Measurements from ENCODE around the gene GPSM3. TPM values are rescaled to one million over a fixed set of nuclear protein-coding genes. Genes with fewer than 3 reads are reported as not detected.
"Not testable (repeated sequence)": the region's sequence is repeated elsewhere in the genome, so short reads cannot be mapped to it uniquely, and the experiment has no call there.

Gene GPSM3
- total RNA-seq, 1 donor from 2014 or later: 4.1 TPM

GRCh38 chr6:32190054-32190851 is 2.2 kb downstream of the GPSM3 start, which contains the start of gene PBX2:
PBX2 (minus strand) TSS chr6:32190202; CDS start chr6:32189915, 287 bp downstream.
- DNase-seq: peak; percentile 92
- ATAC-seq (ENCODE audit: poor library complexity): peak; percentile 76
- intact Hi-C loops (cut with DNase I): no loop called here

DNA sequence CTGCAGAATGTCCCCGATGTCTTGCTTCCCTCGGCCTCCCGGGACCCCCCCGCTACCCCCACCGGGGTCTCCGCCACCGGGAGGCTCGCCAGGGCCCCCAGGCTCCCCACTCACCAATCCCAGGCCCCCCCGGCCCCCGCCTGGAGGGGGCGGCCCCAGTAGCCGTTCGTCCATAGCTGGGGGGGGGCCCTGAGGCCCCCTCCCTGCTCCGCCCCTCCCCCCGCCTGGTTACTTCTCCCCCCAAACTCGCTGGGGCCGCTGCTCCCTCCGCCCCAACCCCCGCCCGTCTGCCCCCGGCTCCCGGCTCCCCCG is 2.7 kb downstream of the GPSM3 start:
- DNase-seq (no peak), ATAC-seq (ENCODE audit: poor library complexity) (peak; percentile 3)
- intact Hi-C loops (cut with DNase I): no loop called here

DNA sequence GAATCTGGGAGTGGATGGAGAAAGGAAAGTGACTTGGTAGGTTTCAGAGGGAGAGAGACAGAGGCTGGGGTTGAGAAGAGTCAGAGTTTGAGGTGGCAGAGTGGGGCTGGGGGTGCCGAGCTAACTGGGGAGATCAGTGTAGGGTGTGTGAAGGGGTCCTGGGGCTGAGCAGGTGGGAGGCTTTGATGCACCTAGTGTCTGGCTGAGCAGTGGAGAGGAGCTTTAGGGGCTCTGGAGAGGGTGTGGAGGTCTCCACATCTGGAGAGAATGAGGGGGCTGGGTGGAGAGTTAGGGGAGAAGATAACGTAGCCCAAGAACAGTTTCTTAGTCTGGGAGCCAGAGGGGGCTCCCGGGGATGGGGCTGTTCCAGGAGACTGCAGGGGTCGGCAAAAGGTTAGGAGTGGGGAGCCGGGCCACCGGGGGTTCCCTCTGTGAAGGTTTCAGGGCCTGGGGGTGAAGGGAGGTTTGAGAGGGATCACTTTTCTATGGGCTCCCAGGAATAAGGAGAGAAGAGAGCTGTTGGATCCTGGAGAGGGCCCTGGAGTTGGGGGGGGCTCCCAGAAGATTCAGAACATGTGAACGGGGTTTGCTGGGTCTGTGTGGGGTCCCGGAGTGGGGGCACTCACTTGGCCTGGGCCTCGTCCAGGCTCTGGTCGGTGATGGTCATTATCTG is 3.2 kb downstream of the GPSM3 start:
- ATAC-seq (ENCODE audit: poor library complexity): peak; percentile 0
- intact Hi-C loops (cut with DNase I): no loop called here
- DNase-seq: no peak

DNA sequence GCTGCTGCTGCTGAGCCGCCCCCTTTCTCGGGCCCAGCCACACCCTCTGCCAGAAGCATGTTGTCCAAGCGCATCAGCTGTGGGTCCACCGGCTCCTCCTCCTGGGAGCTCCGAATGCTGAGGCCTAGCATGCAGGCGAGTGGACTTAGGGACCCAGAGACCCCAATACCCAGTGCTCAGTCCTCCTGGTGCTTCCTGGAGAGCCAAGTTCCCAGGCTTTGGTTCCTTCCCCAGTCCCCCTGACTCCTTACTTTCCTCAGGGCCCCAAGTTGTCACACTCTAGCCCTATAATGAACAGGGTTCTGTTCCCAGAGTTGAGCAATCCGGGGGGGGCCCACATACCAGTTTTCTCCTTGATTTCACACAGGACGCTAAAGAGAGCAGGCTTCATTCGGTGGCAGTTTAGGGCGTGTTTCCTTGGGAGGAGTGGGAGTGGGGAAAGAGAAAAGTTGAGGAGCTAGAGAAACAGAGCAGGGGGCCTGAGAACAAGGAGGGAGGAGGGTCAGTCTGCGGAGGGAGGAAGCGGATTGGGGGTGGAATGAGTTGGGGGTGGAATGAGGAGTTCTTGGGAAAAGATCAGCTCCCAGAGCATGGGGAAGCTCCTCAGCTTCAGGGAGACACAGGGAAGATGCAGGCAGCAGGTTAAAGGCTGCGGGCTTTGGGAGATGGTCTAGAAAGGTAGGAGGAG is 3.9 kb downstream of the GPSM3 start:
- no peak for ATAC-seq (ENCODE audit: poor library complexity)
- no peak for DNase-seq
- intact Hi-C loops (cut with DNase I): no loop called here

DNA sequence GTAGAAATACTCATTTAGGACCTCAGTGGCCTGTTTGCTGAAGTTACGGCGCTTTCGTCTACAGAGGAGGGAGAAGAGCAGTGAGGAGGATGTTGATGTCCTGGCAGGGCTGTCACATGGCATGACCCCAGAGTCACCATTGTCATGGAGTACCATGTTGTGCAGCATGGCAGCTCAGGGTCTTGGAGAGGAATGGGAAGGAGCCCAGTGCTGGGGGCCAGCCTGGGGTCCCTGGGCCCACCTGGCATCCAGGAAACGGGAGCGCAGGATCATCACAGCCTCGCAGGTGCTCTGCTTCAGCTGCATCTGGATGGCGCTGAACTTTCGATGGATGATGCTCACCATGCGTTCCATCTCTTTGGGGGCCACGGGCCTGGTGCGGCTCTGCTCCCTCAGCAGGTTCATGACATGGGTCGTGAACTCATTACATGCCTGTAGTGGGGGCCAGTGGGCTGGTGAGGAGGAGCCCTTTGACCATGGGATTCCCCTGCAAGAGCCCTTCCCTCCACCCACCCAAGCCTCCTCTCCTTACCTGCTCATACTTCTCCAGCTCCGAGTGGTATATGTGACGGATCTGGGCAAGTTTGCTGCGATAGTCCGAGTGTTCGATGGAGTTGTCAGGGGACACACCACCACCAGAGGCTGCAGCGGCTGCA is 4.6 kb downstream of the GPSM3 start:
- DNase-seq; intact Hi-C loops (cut with DNase I); ATAC-seq (ENCODE audit: poor library complexity): not testable (repeated sequence)

- no peak for ATAC-seq (ENCODE audit: poor library complexity)
Measured at GRCh38 chr6:32187009-32187709, 5.3 kb downstream of the GPSM3 start.

DNA sequence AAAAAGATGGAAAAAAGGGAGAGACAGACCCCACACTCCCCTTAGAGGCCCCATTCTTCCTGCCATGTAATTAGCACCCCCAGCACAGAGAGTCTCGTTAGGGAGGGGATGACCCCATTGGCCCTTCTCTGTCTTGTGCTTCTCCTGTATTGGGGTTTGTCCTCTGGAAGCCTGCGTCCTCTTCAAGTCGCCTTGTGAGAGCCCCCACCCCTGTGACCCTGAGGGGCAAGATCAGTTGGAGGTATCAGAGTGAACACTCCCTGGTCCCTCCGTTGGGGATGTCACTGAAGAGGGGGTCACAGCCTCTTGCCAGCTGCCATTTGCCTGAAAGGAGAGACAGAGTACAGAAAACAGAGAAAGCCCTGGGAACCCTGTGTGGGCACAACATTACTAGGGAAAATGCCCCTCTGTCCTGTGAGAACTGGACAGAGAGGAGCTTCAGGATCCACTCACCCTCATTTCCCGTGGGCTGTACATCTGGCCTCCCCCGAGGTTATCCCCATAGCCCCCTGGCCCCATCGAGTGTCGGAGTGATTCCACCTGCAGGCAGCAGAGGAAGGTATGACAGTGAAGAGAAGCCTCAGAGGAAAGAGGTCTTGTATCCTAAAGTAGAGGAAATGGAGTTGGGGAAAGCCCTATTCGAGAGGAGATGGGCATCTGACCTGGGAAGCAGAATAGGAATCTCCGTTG is 6.1 kb downstream of the GPSM3 start:
- intact Hi-C loops (cut with DNase I); DNase-seq; ATAC-seq (ENCODE audit: poor library complexity): not testable (repeated sequence)

More at GRCh38 chr6:32187009-32187709, 5.3 kb downstream of the GPSM3 start:
- intact Hi-C loops (cut with DNase I): no loop called here
- no peak for DNase-seq

DNA sequence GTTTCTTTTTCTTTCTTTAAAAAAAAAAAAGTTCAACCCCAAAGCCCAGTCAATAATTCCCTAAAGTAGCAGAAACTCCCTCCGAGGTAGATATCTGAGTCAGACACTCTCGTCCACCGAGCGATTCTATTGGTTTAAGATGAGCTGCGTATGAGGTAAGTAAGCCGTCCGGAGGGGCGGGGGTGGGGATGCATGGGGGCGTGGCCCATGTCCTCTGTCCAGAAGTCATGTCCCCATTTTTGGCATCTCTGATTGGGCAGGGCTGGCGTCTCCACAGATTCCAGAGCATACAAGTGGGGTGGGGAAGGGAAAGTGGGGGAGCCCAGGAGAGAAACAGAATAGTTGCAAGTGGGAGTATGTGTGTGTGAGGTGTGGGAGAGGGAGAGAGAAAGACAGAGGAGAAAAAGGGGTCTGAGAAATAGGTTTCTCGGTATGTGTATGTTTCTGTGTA is 6.7 kb downstream of the GPSM3 start:
- peak; percentile 89 for DNase-seq
- intact Hi-C loops (cut with DNase I): not testable (repeated sequence)
- ATAC-seq (ENCODE audit: poor library complexity): peak; percentile 66

- ATAC-seq (ENCODE audit: poor library complexity): no peak
Measured at GRCh38 chr6:32184084-32184640, 8.3 kb downstream of the GPSM3 start, which contains the start of gene AGER. AGER (minus strand) TSS chr6:32184253; CDS start chr6:32184222, 31 bp downstream.

DNA sequence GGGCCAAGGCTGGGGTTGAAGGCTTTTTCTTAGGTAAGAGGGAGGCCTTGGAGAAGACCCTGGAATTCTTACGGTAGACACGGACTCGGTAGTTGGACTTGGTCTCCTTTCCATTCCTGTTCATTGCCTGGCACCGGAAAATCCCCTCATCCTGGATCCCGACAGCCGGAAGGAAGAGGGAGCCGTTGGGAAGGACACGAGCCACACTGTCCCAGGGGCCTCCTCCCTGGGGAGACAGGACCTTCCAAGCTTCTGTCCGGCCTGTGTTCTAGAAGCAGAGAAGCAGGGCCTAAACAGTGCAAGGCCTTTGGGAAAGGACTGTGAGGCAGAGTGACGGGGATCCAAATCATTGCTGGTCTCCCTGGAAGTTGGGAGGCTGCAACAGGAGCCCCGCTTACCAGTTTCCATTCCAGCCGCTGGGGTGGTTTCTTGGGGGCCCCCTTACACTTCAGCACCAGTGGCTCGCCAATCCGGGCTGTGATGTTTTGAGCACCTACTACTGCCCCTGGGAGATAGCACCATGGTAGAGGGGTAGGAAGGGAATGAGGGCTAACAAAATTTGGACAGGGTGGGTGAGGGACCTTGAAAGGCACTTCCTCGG is 8.9 kb downstream of the GPSM3 start:
- intact Hi-C loops (cut with DNase I): no loop called here
- DNase-seq (no peak), ATAC-seq (ENCODE audit: poor library complexity) (no peak)

More at GRCh38 chr6:32184084-32184640, 8.3 kb downstream of the GPSM3 start, which contains the start of gene AGER:
- intact Hi-C loops (cut with DNase I): no loop called here
- DNase-seq: no peak

GRCh38 chr6:32183030-32183429 is 9.4 kb downstream of the GPSM3 start:
- ATAC-seq (ENCODE audit: poor library complexity) (no peak), DNase-seq (no peak)
- intact Hi-C loops (cut with DNase I): no loop called here

GRCh38 chr6:32182555-32182981 is 9.9 kb downstream of the GPSM3 start:
- ATAC-seq (ENCODE audit: poor library complexity) (no peak), DNase-seq (no peak)
- intact Hi-C loops (cut with DNase I): no loop called here

- ATAC-seq (ENCODE audit: poor library complexity) (no peak), DNase-seq (no peak)
Measured at GRCh38 chr6:32181915-32182529, 10.4 kb downstream of the GPSM3 start.

GRCh38 chr6:32181148-32181702 is 11.2 kb downstream of the GPSM3 start:
- no peak for ATAC-seq (ENCODE audit: poor library complexity)
- DNase-seq: no peak
- intact Hi-C loops (cut with DNase I): no loop called here

More at GRCh38 chr6:32181915-32182529, 10.4 kb downstream of the GPSM3 start:
- intact Hi-C loops (cut with DNase I): no loop called here

- ATAC-seq (ENCODE audit: poor library complexity) (no peak), DNase-seq (no peak)
- intact Hi-C loops (cut with DNase I): no loop called here
Measured at GRCh38 chr6:32179766-32180405, 12.6 kb downstream of the GPSM3 start.
